Measurements from ENCODE around the gene ODC1.

Gene ODC1

DNA sequence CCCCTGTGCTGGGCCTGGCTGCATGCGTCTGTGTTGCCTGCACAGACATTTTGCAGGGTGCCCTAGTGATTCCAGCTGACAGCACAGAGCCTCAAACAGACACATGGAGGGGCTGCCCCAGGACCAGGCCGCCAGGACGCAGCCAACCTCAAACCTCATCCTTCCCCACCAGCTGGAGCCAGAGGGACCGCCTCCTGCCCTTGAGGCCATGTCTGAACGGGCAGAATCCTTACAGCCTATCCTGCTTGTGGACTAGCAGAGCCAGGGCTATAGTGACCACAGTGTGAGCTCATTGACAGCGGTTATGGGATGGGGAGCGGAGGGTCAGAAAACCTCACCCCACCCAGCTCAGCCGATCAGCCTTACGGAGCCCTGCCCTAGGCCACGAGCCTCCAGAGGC is 22.4 kb downstream of the ODC1 start:
- TF ChIP-seq, protein P1, sequence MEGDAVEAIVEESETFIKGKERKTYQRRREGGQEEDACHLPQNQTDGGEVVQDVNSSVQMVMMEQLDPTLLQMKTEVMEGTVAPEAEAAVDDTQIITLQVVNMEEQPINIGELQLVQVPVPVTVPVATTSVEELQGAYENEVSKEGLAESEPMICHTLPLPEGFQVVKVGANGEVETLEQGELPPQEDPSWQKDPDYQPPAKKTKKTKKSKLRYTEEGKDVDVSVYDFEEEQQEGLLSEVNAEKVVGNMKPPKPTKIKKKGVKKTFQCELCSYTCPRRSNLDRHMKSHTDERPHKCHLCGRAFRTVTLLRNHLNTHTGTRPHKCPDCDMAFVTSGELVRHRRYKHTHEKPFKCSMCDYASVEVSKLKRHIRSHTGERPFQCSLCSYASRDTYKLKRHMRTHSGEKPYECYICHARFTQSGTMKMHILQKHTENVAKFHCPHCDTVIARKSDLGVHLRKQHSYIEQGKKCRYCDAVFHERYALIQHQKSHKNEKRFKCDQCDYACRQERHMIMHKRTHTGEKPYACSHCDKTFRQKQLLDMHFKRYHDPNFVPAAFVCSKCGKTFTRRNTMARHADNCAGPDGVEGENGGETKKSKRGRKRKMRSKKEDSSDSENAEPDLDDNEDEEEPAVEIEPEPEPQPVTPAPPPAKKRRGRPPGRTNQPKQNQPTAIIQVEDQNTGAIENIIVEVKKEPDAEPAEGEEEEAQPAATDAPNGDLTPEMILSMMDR (conservative IDR thresholded peaks at IDR 0.05), result no peak
- no peak for TF ChIP-seq ZFX (IDR thresholded peaks at IDR 0.05)
- no peak overlapping the region for H3K27ac ChIP-seq

DNA sequence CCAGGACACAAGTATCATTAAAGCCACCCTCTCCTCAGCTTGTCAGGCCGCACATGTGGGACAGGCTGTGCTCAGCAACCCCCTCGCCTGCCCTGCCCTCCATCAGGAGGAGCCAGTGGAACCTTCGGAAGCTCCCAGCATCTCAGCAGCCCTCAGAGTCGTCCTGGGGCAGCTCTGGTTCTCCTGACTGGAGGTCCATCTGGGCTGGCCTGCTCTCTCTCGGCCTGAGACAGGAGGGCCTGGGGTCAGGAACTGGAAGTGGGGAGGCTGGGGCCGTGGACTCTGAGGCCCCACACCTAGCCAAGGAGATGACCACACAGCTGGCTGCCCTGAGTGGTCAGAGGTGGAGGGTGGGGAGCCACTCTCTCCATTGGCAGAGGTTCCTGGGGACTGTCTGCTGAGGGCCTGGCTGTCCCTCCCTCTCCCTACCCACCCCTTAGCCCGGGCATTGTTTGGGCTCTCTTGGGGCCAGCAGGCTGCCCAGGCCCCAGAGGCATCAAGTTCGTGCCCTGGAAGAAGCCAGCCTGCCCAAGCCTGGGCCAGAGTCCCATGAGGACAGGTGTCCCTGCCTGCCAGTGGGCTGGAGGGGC is 23.1 kb downstream of the ODC1 start:
- no peak overlapping the region for H3K27ac ChIP-seq
- TF ChIP-seq, protein P1 (conservative IDR thresholded peaks at IDR 0.05), result no peak

DNA sequence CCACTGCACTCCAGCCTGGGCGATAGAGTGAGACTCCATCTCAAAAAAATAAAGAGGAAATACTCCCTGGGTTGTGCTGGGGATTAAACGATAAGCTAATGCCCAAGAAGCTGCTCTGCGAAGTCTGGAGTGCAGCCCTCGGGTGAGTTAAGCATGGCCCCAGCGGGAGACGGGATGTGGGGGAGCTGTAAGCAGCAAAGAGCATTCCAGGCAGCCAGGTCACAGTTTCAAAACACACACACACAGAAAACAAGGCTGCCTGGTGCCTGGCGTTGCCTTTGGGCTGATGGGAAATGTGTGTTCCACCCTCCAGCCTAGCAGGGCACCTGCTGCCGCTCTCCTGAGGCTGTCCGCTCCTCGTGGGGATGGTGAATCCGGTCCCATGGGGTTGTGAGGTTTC is 24.1 kb downstream of the ODC1 start:
- TF ChIP-seq ZFX (IDR thresholded peaks at IDR 0.05), result no peak
- TF ChIP-seq, protein P1 (conservative IDR thresholded peaks at IDR 0.05), result no peak
- H3K27ac ChIP-seq, result no peak overlapping the region

DNA sequence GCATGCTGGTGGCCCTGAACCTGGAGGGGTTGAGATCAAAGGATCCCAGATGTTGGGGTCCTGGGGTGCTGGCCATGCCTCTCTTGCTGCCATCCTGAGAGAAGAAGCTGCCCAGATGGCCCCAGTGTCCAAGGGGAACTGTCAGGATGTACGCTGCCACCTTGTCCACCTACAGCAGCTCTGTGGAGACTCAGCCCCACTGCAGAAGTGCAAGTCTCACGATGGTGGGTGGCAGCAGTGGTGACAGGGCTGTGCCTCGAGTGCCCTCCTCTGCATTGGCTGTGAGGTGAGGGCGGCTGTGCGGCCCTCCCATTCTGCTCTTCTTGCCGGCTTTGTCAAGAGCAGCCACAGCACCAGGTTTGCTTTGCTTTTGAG is 24.7 kb downstream of the ODC1 start:
- TF ChIP-seq, protein P1 (conservative IDR thresholded peaks at IDR 0.05), result no peak
- no peak for TF ChIP-seq ZFX (IDR thresholded peaks at IDR 0.05)
- H3K27ac ChIP-seq, result no peak overlapping the region

DNA sequence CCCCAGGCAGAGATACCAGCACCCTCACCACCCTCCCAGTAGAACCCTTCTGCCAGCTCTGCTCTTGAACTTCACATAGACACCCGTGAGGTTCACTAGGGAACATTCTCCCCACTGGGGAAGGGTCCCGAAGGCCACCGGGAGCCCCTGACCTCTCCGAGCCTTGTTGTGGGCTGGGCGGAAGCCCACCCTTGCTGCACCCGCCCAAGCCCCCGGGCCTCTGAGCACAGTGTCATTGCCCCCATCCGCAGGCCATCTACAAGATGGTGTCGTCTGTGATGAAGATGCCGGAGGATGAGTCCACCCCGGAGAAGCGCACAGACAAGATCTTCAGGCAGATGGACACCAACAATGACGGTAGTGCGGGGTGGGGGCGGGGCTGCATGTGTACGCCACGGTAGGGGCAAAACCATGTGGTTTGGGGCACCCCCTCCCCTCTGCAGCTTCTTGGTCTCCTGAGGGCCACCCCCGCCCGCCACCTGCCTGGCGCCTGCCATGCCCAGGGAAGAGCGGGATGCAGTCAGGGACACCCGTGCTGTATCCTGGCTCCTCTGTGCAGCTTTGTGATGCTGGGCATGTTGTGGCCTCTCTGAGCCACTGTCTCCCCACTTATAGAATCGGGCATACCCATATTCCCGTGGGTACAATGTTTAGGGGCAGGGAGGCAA is 25.3 kb downstream of the ODC1 start:
- no peak overlapping the region for H3K27ac ChIP-seq
- no peak for TF ChIP-seq ZFX (IDR thresholded peaks at IDR 0.05)
- TF ChIP-seq, protein P1 (conservative IDR thresholded peaks at IDR 0.05), result no peak

DNA sequence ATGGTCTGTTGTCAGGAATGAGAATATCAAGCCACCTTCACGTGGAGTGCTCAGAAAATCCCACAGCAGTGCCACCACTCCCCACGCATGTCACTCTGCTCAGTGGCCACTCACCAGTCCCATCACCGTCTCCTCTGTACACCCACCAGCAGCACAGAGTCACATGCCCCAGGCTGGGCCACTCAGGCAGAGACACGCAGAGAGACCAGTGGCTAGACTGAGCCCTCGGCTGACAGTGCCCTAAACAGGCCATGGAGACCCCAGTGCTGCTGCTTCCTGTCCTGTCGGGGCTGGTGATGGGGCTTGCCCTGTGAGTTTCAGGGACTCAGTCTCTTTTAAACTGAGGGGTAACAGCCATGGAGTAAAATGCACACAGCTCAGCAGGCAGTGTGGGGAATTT is 25.9 kb downstream of the ODC1 start:
- TF ChIP-seq, protein P1 (conservative IDR thresholded peaks at IDR 0.05), result no peak
- TF ChIP-seq ZFX (IDR thresholded peaks at IDR 0.05), result no peak
- H3K27ac ChIP-seq, result no peak overlapping the region

DNA sequence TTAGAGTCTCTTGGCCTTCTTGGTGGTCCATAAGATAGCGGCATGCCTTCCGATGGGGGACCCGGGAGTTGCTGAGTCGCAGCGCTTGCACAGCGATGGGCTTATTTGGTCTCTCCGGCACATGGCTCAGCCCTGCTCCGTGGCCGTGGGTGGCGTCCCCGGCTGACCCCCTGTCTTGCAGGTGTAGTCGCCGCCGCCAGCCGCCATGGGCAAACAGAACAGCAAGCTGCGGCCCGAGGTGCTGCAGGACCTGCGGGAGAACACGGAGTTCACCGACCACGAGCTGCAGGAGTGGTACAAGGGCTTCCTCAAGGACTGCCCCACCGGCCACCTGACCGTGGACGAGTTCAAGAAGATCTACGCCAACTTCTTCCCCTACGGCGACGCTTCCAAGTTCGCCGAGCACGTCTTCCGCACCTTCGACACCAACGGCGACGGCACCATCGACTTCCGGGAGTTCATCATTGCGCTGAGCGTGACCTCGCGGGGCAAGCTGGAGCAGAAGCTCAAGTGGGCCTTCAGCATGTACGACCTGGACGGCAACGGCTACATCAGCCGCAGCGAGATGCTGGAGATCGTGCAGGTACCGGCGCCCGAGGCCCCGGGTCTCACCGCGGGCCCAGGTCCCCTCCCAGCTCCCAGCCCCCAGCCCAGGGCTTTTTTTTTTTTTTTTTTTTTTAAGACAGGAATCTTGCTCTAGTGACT is 28.4 kb downstream of the ODC1 start:
- H3K27ac ChIP-seq, result no peak overlapping the region
- no peak for TF ChIP-seq ZFX (IDR thresholded peaks at IDR 0.05)
- TF ChIP-seq, protein P1 (conservative IDR thresholded peaks at IDR 0.05), result no peak

Measured in C4-2B (cell line).